PC-9 (cell line): ENCODE results near the gene COL16A1.

ENCODE experiments used
- EZH2 ChIP-seq: fragments of 200-600 bp; sonication (generic); IDR thresholded peaks from 2 replicates; pipeline ENCODE4 v1.8.0; 2017; ENCODE audit warnings: antibody characterized with exemption, low read depth
- TF ChIP-seq, protein P1 (sequence below): fragments of 200-600 bp; sonication (generic); conservative IDR thresholded peaks from 2 replicates; pipeline ENCODE4 v1.6.1; 2017; ENCODE audit warnings: mixed run types, antibody characterized with exemption, mild to moderate bottlenecking, moderate library complexity

DNA sequence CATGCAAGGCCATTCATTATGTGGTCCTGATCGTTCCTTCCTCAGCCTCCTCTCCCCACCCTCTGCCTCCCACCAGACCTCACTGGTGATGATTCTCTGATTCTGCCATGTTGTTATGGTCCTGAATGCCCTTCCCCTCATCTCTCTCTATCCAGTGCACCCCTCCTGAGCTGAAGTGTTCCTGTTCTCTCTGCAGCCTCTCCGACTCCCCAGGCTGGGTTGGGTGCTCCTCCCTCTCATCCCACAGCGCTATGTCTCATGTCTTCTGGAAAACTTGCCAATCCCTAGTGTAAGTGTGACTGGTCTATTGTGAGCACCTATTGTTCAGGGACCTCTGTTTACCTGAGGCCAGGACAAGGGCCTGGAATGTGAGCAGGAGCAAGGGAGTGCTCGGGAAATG lies 48.1 kb downstream of the COL16A1 start:
- TF ChIP-seq EZH2: no peak
- TF ChIP-seq, protein P1, sequence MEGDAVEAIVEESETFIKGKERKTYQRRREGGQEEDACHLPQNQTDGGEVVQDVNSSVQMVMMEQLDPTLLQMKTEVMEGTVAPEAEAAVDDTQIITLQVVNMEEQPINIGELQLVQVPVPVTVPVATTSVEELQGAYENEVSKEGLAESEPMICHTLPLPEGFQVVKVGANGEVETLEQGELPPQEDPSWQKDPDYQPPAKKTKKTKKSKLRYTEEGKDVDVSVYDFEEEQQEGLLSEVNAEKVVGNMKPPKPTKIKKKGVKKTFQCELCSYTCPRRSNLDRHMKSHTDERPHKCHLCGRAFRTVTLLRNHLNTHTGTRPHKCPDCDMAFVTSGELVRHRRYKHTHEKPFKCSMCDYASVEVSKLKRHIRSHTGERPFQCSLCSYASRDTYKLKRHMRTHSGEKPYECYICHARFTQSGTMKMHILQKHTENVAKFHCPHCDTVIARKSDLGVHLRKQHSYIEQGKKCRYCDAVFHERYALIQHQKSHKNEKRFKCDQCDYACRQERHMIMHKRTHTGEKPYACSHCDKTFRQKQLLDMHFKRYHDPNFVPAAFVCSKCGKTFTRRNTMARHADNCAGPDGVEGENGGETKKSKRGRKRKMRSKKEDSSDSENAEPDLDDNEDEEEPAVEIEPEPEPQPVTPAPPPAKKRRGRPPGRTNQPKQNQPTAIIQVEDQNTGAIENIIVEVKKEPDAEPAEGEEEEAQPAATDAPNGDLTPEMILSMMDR: no peak
